Parathyroid adenoma (tissue), 2 donors: ENCODE results near the gene SEMA3B.
A peak's percentile ranks its signal among the peaks of the same experiment; 100 is the strongest.

Experiments
- H2AFZ ChIP-seq: fragments of 300-600 bp; sonication (generic); one replicate; pipeline ENCODE4 v1.7.0; 2017; ENCODE audit warnings: antibody characterized with exemption, mild to moderate bottlenecking
- H3K27ac ChIP-seq: fragments of 300-600 bp; sonication (generic); one replicate; pipeline ENCODE4 v1.7.0; 2017
- H3K27me3 ChIP-seq: fragments of 300-600 bp; sonication (generic); one replicate; pipeline ENCODE4 v1.7.0; 2017; ENCODE audit warnings: low read length; ENCODE audit not compliant: control insufficient read depth, insufficient read depth
- H3K36me3 ChIP-seq: fragments of 300-600 bp; sonication (generic); one replicate; pipeline ENCODE4 v1.7.0; 2017; ENCODE audit warnings: low read length; ENCODE audit not compliant: control insufficient read depth, insufficient read depth
- H3K4me1 ChIP-seq: fragments of 300-600 bp; sonication (generic); one replicate; pipeline ENCODE4 v1.7.0; 2017; ENCODE audit warnings: control low read depth
- H3K4me2 ChIP-seq: fragments of 300-600 bp; sonication (generic); one replicate; pipeline ENCODE4 v1.7.0; 2017; ENCODE audit warnings: low read length
- H3K4me3 ChIP-seq: fragments of 300-600 bp; sonication (generic); one replicate; pipeline ENCODE4 v1.7.0; 2017; ENCODE audit warnings: low read depth, low read length
- H3K79me2 ChIP-seq: fragments of 300-600 bp; sonication (generic); one replicate; pipeline ENCODE4 v1.7.0; 2017; ENCODE audit warnings: control low read depth
- H3K9ac ChIP-seq: fragments of 300-600 bp; sonication (generic); one replicate; pipeline ENCODE4 v1.7.0; 2017; ENCODE audit warnings: mild to moderate bottlenecking
- H3K9me3 ChIP-seq: fragments of 300-600 bp; sonication (generic); one replicate; pipeline ENCODE4 v1.7.0; 2017; ENCODE audit warnings: low read length; ENCODE audit not compliant: control insufficient read depth
- CTCF ChIP-seq: fragments of 300-600 bp; sonication (generic); IDR thresholded peaks from one replicate; pipeline ENCODE4 v1.7.0; 2017; ENCODE audit warnings: antibody characterized with exemption, mild to moderate bottlenecking
- donor health status: primary hyperparathyroidism.

The SEMA3B gene

GRCh38 chr3:50274371-50275104 is 5.6 kb downstream of the SEMA3B start:
- Histone ChIP-seq H3K4me3 (no peak overlapping the region), H3K27me3 (no peaks in the 10 kb centered on the region), H3K27ac (no peak overlapping the region), H3K79me2 (peaks cover 10% of the 10 kb centered on the region), H3K9me3 (no peaks in the 10 kb centered on the region), H3K36me3 (no peaks in the 10 kb centered on the region), H2AFZ (no peak overlapping the region), H3K4me2 (no peak overlapping the region), H3K9ac (no peak overlapping the region), H3K4me1 (peaks cover 40% of the 10 kb centered on the region)
- peak; percentile 56 for TF ChIP-seq CTCF

GRCh38 chr3:50275141-50275995 is 6.4 kb downstream of the SEMA3B start:
- no peak overlapping the region for H3K27ac ChIP-seq
- H3K9me3 ChIP-seq = no peaks in the 10 kb centered on the region
- no peaks in the 10 kb centered on the region for H3K36me3 ChIP-seq
- no peak overlapping the region for H2AFZ ChIP-seq
- H3K4me3 ChIP-seq = no peak overlapping the region
- H3K4me1 ChIP-seq = peaks cover 31% of the 10 kb centered on the region
- peaks cover 10% of the 10 kb centered on the region for H3K79me2 ChIP-seq
- no peaks in the 10 kb centered on the region for H3K27me3 ChIP-seq
- H3K9ac ChIP-seq = no peak overlapping the region
- TF ChIP-seq CTCF = no peak
- no peak overlapping the region for H3K4me2 ChIP-seq

GRCh38 chr3:50275996-50276761 is 7.2 kb downstream of the SEMA3B start:
- Histone ChIP-seq H3K27ac (no peak overlapping the region), H3K9ac (no peak overlapping the region), H3K4me2 (no peak overlapping the region), H3K4me3 (no peak overlapping the region), H3K27me3 (no peaks in the 10 kb centered on the region), H3K36me3 (no peaks in the 10 kb centered on the region), H3K9me3 (no peaks in the 10 kb centered on the region), H2AFZ (no peak overlapping the region), H3K4me1 (peaks cover 23% of the 10 kb centered on the region), H3K79me2 (peaks cover 5% of the 10 kb centered on the region)
- TF ChIP-seq CTCF = no peak

- Histone ChIP-seq H3K27ac (no peak overlapping the region), H3K4me1 (peaks cover 18% of the 10 kb centered on the region), H3K4me2 (no peak overlapping the region), H3K9ac (no peak overlapping the region), H3K36me3 (no peaks in the 10 kb centered on the region), H3K4me3 (no peak overlapping the region), H3K79me2 (peaks cover 3% of the 10 kb centered on the region), H3K27me3 (no peaks in the 10 kb centered on the region), H2AFZ (no peak overlapping the region), H3K9me3 (no peaks in the 10 kb centered on the region)
- no peak for TF ChIP-seq CTCF
Observed at GRCh38 chr3:50276762-50277101, 7.8 kb downstream of the SEMA3B start.
